ENCODE measurements around the gene SULT1E1.
"Not testable (repeated sequence)": the region's sequence is repeated elsewhere in the genome, so short reads cannot be mapped to it uniquely, and the experiment has no call there.

SULT1E1 gene

GRCh38 chr4:69828828-69829227 is 31.1 kb downstream of the SULT1E1 start:
- Histone ChIP-seq H3K36me3 (ENCODE audit: insufficient read depth, low read length) (no peaks in the 10 kb centered on the region), H3K4me3 (no peak overlapping the region), H3K9me3 (ENCODE audit: low read depth, low read length) (no peaks in the 10 kb centered on the region), H3K27ac (no peak overlapping the region), H3K9ac (ENCODE audit: insufficient read length) (no peak overlapping the region)
- no peak for TF ChIP-seq EZH2 (IDR thresholded peaks at IDR 0.05)
- TF ChIP-seq POLR2AphosphoS5 (IDR thresholded peaks at IDR 0.05; ENCODE audit: borderline replicate concordance, low read depth, low read length) = no peak
- no peak for TF ChIP-seq FOXP2 (optimal IDR thresholded peaks at IDR 0.05; ENCODE audit: control extremely low read depth, extremely low read length, insufficient read depth)
- DNase-seq (ENCODE audit: low read depth, low spot score) = no peak

GRCh38 chr4:69825056-69825455 is 34.9 kb downstream of the SULT1E1 start:
- not testable (repeated sequence) for H3K36me3 ChIP-seq (ENCODE audit: insufficient read depth, low read length); DNase-seq (ENCODE audit: low read depth, low spot score); H3K4me3 ChIP-seq; H3K9me3 ChIP-seq (ENCODE audit: low read depth, low read length); H3K27ac ChIP-seq; H3K9ac ChIP-seq (ENCODE audit: insufficient read length)

- TF ChIP-seq EZH2 (IDR thresholded peaks at IDR 0.05) = no peak
- TF ChIP-seq POLR2AphosphoS5 (IDR thresholded peaks at IDR 0.05; ENCODE audit: borderline replicate concordance, low read depth, low read length) = no peak
- no peak for TF ChIP-seq FOXP2 (optimal IDR thresholded peaks at IDR 0.05; ENCODE audit: control extremely low read depth, extremely low read length, insufficient read depth)
- no peak overlapping the region for H3K9ac ChIP-seq (ENCODE audit: insufficient read length)
These were observed 36.3 kb downstream of the SULT1E1 start for GRCh38 chr4:69823481-69824186.

GRCh38 chr4:69823048-69823447 is 36.9 kb downstream of the SULT1E1 start:
- no peak for DNase-seq (ENCODE audit: low read depth, low spot score)
- Histone ChIP-seq H3K36me3 (ENCODE audit: insufficient read depth, low read length) (no peaks in the 10 kb centered on the region), H3K9ac (ENCODE audit: insufficient read length) (no peak overlapping the region), H3K4me3 (no peak overlapping the region), H3K9me3 (ENCODE audit: low read depth, low read length) (no peaks in the 10 kb centered on the region), H3K27ac (no peak overlapping the region)
- TF ChIP-seq FOXP2 (optimal IDR thresholded peaks at IDR 0.05; ENCODE audit: control extremely low read depth, extremely low read length, insufficient read depth) (no peak), POLR2AphosphoS5 (IDR thresholded peaks at IDR 0.05; ENCODE audit: borderline replicate concordance, low read depth, low read length) (no peak), EZH2 (IDR thresholded peaks at IDR 0.05) (no peak)

More at GRCh38 chr4:69823481-69824186, 36.3 kb downstream of the SULT1E1 start:
- Histone ChIP-seq H3K36me3 (ENCODE audit: insufficient read depth, low read length) (no peaks in the 10 kb centered on the region), H3K9me3 (ENCODE audit: low read depth, low read length) (no peaks in the 10 kb centered on the region), H3K27ac (no peak overlapping the region), H3K4me3 (no peak overlapping the region)
- DNase-seq (ENCODE audit: low read depth, low spot score) = no peak

- Histone ChIP-seq H3K4me3 (no peak overlapping the region), H3K27ac (no peak overlapping the region), H3K9ac (ENCODE audit: insufficient read length) (no peak overlapping the region), H3K36me3 (ENCODE audit: insufficient read depth, low read length) (no peaks in the 10 kb centered on the region), H3K9me3 (ENCODE audit: low read depth, low read length) (no peaks in the 10 kb centered on the region)
- no peak for DNase-seq (ENCODE audit: low read depth, low spot score)
- no peak for TF ChIP-seq POLR2AphosphoS5 (IDR thresholded peaks at IDR 0.05; ENCODE audit: borderline replicate concordance, low read depth, low read length)
- no peak for TF ChIP-seq EZH2 (IDR thresholded peaks at IDR 0.05)
- no peak for TF ChIP-seq FOXP2 (optimal IDR thresholded peaks at IDR 0.05; ENCODE audit: control extremely low read depth, extremely low read length, insufficient read depth)
These were observed 37.7 kb downstream of the SULT1E1 start for GRCh38 chr4:69822198-69822597.

GRCh38 chr4:69818060-69818639 is 41.8 kb downstream of the SULT1E1 start:
- H3K9me3 ChIP-seq (ENCODE audit: low read depth, low read length) = no peaks in the 10 kb centered on the region
- DNase-seq (ENCODE audit: low read depth, low spot score) = no peak
- TF ChIP-seq EZH2 (IDR thresholded peaks at IDR 0.05) (no peak), FOXP2 (optimal IDR thresholded peaks at IDR 0.05; ENCODE audit: control extremely low read depth, extremely low read length, insufficient read depth) (no peak), POLR2AphosphoS5 (IDR thresholded peaks at IDR 0.05; ENCODE audit: borderline replicate concordance, low read depth, low read length) (no peak)
- H3K9ac ChIP-seq (ENCODE audit: insufficient read length) = no peak overlapping the region
- no peaks in the 10 kb centered on the region for H3K36me3 ChIP-seq (ENCODE audit: insufficient read depth, low read length)
- H3K4me3 ChIP-seq = no peak overlapping the region
- no peak overlapping the region for H3K27ac ChIP-seq

- TF ChIP-seq EZH2 (IDR thresholded peaks at IDR 0.05) (no peak), FOXP2 (optimal IDR thresholded peaks at IDR 0.05; ENCODE audit: control extremely low read depth, extremely low read length, insufficient read depth) (no peak), POLR2AphosphoS5 (IDR thresholded peaks at IDR 0.05; ENCODE audit: borderline replicate concordance, low read depth, low read length) (no peak)
- Histone ChIP-seq H3K36me3 (ENCODE audit: insufficient read depth, low read length) (no peaks in the 10 kb centered on the region), H3K4me3 (no peak overlapping the region)
These were observed 43.7 kb downstream of the SULT1E1 start for GRCh38 chr4:69816236-69816635.

GRCh38 chr4:69813628-69814027 is 46.3 kb downstream of the SULT1E1 start:
- Histone ChIP-seq H3K9me3 (ENCODE audit: low read depth, low read length) (no peaks in the 10 kb centered on the region), H3K4me3 (no peak overlapping the region), H3K9ac (ENCODE audit: insufficient read length) (no peak overlapping the region), H3K36me3 (ENCODE audit: insufficient read depth, low read length) (no peaks in the 10 kb centered on the region), H3K27ac (no peak overlapping the region)
- TF ChIP-seq EZH2 (IDR thresholded peaks at IDR 0.05) = no peak
- DNase-seq (ENCODE audit: low read depth, low spot score) = no peak

More at GRCh38 chr4:69816236-69816635, 43.7 kb downstream of the SULT1E1 start:
- Histone ChIP-seq H3K9ac (ENCODE audit: insufficient read length) (no peak overlapping the region), H3K27ac (no peak overlapping the region), H3K9me3 (ENCODE audit: low read depth, low read length) (no peaks in the 10 kb centered on the region)
- DNase-seq (ENCODE audit: low read depth, low spot score) = no peak

GRCh38 chr4:69811166-69811565 is 48.8 kb downstream of the SULT1E1 start:
- Histone ChIP-seq H3K4me3 (no peak overlapping the region), H3K9ac (ENCODE audit: insufficient read length) (no peak overlapping the region), H3K36me3 (ENCODE audit: insufficient read depth, low read length) (no peaks in the 10 kb centered on the region), H3K27ac (no peak overlapping the region), H3K9me3 (ENCODE audit: low read depth, low read length) (no peaks in the 10 kb centered on the region)
- DNase-seq (ENCODE audit: low read depth, low spot score) = no peak
- TF ChIP-seq FOXP2 (optimal IDR thresholded peaks at IDR 0.05; ENCODE audit: control extremely low read depth, extremely low read length, insufficient read depth) (no peak), EZH2 (IDR thresholded peaks at IDR 0.05) (no peak), POLR2AphosphoS5 (IDR thresholded peaks at IDR 0.05; ENCODE audit: borderline replicate concordance, low read depth, low read length) (no peak)

All from SK-N-MC (cell line).